AG09309 (cell line): Measurements from ENCODE around the gene GPA33.

ENCODE experiments used
- DNase-seq: peaks from one replicate; pipeline ENCODE4 v3.0.0-alpha.2; 2010; ENCODE audit warnings: low read depth
- H3K4me3 ChIP-seq: 2 replicates; pipeline ENCODE4 v1.5.1; 2011; ENCODE audit warnings: mild to moderate bottlenecking, low read depth, low read length, moderate library complexity; ENCODE audit not compliant: control insufficient read depth
- CTCF ChIP-seq: IDR thresholded peaks from 2 replicates; pipeline ENCODE4 v1.5.1; 2011; ENCODE audit warnings: mild to moderate bottlenecking, low read depth, low read length, inconsistent platforms; ENCODE audit not compliant: insufficient read depth, control insufficient read depth; ENCODE audit errors: missing control alignments

The GPA33 gene

GRCh38 chr1:167126811-167127210 lies 36.6 kb upstream of the GPA33 start:
- DNase-seq: no peak
- no peak for TF ChIP-seq CTCF
- no peak overlapping the region for H3K4me3 ChIP-seq

GRCh38 chr1:167126317-167126716 lies 36.1 kb upstream of the GPA33 start:
- TF ChIP-seq CTCF: no peak
- no peak for DNase-seq
- H3K4me3 ChIP-seq: no peak overlapping the region

DNA sequence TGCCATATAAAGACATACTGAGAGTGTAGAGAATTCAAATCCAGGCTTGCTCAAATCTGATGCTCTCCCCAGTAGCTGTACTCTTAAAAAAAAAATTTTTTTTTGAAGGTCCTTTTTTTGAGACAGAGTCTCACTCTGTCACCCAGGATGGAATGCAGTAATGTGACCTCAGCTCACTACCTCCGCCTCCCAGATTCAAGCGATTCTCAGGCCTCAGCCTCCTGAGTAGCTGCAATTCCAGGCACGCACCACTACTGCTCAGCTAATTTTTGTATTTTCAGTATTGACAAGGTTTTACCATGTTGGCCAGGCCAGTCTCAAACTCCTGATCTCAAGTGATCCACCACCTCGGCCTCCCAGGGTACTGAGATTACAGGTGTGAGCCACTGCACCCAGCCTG lies 32.4 kb upstream of the GPA33 start:
- H3K4me3 ChIP-seq: no peak overlapping the region
- DNase-seq: no peak
- no peak for TF ChIP-seq CTCF

- DNase-seq: no peak
- TF ChIP-seq CTCF: no peak
- H3K4me3 ChIP-seq: no peak overlapping the region
These were observed 31.9 kb upstream of the GPA33 start for GRCh38 chr1:167122121-167122480.

DNA sequence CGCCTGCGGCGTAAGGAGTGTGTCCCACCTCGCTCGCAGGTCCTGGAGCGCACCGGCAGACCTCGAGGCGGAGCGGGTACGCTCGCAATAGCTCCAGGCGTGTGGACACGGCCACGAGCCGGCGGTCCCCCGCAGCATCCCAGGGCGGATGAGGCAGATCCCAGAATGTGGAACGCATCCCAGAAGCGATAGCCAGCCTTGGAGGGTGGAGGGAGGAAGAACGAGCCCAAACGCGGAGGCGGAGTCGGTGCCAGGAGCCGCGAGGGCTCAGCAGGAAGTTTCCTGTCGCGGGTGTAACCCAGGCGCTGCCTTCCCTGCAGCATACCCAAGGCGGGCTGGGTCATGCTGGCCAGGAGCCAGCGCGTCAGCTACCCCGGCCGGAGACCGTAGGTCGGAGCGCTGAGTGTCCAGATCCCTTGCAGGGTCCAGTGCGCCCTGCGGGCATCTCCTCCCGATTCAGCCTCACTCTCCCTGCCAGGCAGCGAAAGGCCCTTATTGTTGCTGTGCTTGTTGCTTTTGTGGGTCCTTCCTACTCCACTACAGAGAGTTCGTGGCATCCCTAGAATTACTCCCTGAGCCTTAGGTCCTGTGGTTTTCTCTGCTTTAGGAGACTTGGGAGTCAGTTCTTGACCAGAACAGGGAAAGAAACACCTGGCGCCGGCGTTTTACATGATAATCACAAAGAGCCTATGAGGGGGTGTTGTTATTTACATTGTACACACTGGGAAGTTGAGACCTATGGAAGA lies 31.4 kb upstream of the GPA33 start:
- no peak for TF ChIP-seq CTCF
- DNase-seq: no peak
- no peak overlapping the region for H3K4me3 ChIP-seq

DNA sequence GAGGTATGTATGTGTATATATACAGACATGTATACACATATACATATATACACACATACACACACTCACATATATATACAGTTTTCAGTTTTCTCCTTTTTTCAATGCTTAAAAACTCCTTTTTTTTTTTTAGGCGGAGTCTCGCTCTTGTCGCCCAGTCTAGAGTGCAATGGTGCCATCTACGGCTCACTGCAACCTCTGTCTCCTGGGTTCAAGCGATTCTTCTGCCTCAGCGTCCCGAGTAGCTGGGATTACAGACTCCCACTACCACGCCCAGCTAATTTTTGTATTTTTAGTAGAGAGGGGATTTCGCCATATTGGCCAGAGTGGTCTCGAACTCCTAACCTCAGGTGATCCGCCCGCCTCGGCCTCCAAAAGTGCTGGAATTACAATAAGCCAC lies 30.7 kb upstream of the GPA33 start:
- DNase-seq: no peak
- H3K4me3 ChIP-seq: no peak overlapping the region
- no peak for TF ChIP-seq CTCF
